Measurements from ENCODE around the gene RXFP4. TPM values are rescaled to one million over a fixed set of nuclear protein-coding genes. Genes with fewer than 3 reads are reported as not detected.

RXFP4 gene
- total RNA-seq, 1 donor from 2014 or later = not detected

- Mint-ChIP-seq H3K4me3 (peak overlapping the region; percentile 95), H3K27me3 (ENCODE audit: insufficient read depth, low read depth) (peaks cover 4% of the 10 kb centered on the region), H3K27ac (peak overlapping the region; percentile 81), H3K9me3 (no peaks in the 10 kb centered on the region), H3K4me1 (peaks cover 17% of the 10 kb centered on the region), H3K36me3 (peaks cover 17% of the 10 kb centered on the region)
- Histone ChIP-seq H3K36me3 (peaks cover 9% of the 10 kb centered on the region), H3F3A (ENCODE audit: low read depth) (peaks cover 51% of the 10 kb centered on the region), H3K4me3 (peak overlapping the region; percentile 87), H3K9me3 (ENCODE audit: low read depth) (no peaks in the 10 kb centered on the region), H3K27me3 (no peaks in the 10 kb centered on the region), H4K20me1 (ENCODE audit: low read depth) (no peaks in the 10 kb centered on the region), H3K4me2 (peak overlapping the region; percentile 84), H2AFZ (replicated peaks) (peak overlapping the region; percentile 66), H3K27ac (no peak overlapping the region), H3K79me2 (ENCODE audit: low read depth) (peaks cover 28% of the 10 kb centered on the region), H3K4me1 (no peaks in the 10 kb centered on the region), H3K9ac (peak overlapping the region; percentile 39)
- TF ChIP-seq EZH2 (IDR thresholded peaks at IDR 0.05) = no peak
- TF ChIP-seq EZH2phosphoT487 (IDR thresholded peaks at IDR 0.05) = no peak
- TF ChIP-seq, protein P1, sequence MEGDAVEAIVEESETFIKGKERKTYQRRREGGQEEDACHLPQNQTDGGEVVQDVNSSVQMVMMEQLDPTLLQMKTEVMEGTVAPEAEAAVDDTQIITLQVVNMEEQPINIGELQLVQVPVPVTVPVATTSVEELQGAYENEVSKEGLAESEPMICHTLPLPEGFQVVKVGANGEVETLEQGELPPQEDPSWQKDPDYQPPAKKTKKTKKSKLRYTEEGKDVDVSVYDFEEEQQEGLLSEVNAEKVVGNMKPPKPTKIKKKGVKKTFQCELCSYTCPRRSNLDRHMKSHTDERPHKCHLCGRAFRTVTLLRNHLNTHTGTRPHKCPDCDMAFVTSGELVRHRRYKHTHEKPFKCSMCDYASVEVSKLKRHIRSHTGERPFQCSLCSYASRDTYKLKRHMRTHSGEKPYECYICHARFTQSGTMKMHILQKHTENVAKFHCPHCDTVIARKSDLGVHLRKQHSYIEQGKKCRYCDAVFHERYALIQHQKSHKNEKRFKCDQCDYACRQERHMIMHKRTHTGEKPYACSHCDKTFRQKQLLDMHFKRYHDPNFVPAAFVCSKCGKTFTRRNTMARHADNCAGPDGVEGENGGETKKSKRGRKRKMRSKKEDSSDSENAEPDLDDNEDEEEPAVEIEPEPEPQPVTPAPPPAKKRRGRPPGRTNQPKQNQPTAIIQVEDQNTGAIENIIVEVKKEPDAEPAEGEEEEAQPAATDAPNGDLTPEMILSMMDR (IDR thresholded peaks at IDR 0.05) = peak; percentile 26
- DNase-seq (ENCODE audit: low spot score) = peak; percentile 49
Observed at GRCh38 chr1:155910621-155911121, 30.8 kb upstream of the RXFP4 start.

- no peaks in the 10 kb centered on the region for H3K9me3 Mint-ChIP-seq
- peak within 1 kb of the TSS; percentile 51 for H3K27ac ChIP-seq
- H3K27me3 ChIP-seq = no peaks in the 10 kb centered on the region
- no peaks in the 10 kb centered on the region for H3K4me1 ChIP-seq
- H3K9me3 ChIP-seq (ENCODE audit: low read depth) = no peaks in the 10 kb centered on the region
- H4K20me1 ChIP-seq (ENCODE audit: low read depth) = no peaks in the 10 kb centered on the region
- DNase-seq (ENCODE audit: low spot score) = peak; percentile 95
- peaks cover 10% of the 10 kb centered on the region for H3K36me3 ChIP-seq
- TF ChIP-seq EZH2 (IDR thresholded peaks at IDR 0.05) (no peak), EZH2phosphoT487 (IDR thresholded peaks at IDR 0.05) (no peak)
- TF ChIP-seq, protein P1 (IDR thresholded peaks at IDR 0.05) = peak; percentile 3
- H3K4me1 Mint-ChIP-seq = peaks cover 17% of the 10 kb centered on the region
- peak within 1 kb of the TSS; percentile 81 for H3K27ac Mint-ChIP-seq
- peak within 1 kb of the TSS; percentile 84 for H3K4me2 ChIP-seq
- peak within 1 kb of the TSS; percentile 66 for H2AFZ ChIP-seq (replicated peaks)
- peaks cover 4% of the 10 kb centered on the region for H3K27me3 Mint-ChIP-seq (ENCODE audit: insufficient read depth, low read depth)
- H3K4me3 Mint-ChIP-seq = peak within 1 kb of the TSS; percentile 95
- H3F3A ChIP-seq (ENCODE audit: low read depth) = peaks cover 59% of the 10 kb centered on the region
- H3K36me3 Mint-ChIP-seq = peaks cover 21% of the 10 kb centered on the region
- peak within 1 kb of the TSS; percentile 39 for H3K9ac ChIP-seq
- peak within 1 kb of the TSS; percentile 87 for H3K4me3 ChIP-seq
- peaks cover 28% of the 10 kb centered on the region for H3K79me2 ChIP-seq (ENCODE audit: low read depth)
Observed at GRCh38 chr1:155911156-155912055, 30.0 kb upstream of the RXFP4 start, which contains the start of gene RIT1. RIT1 (minus strand) TSS chr1:155911349; CDS start chr1:155910761, 588 bp downstream.

- Histone ChIP-seq H2AFZ (replicated peaks) (no peak overlapping the region), H3K4me1 (no peaks in the 10 kb centered on the region), H3F3A (ENCODE audit: low read depth) (peaks cover 66% of the 10 kb centered on the region), H3K27me3 (no peaks in the 10 kb centered on the region), H3K9ac (no peak overlapping the region), H3K4me2 (no peak overlapping the region), H3K9me3 (ENCODE audit: low read depth) (no peaks in the 10 kb centered on the region), H3K79me2 (ENCODE audit: low read depth) (peaks cover 28% of the 10 kb centered on the region), H3K27ac (peak overlapping the region; percentile 51), H3K36me3 (peaks cover 17% of the 10 kb centered on the region), H4K20me1 (ENCODE audit: low read depth) (no peaks in the 10 kb centered on the region), H3K4me3 (no peak overlapping the region)
- no peak for TF ChIP-seq EZH2phosphoT487 (IDR thresholded peaks at IDR 0.05)
- TF ChIP-seq, protein P1 (IDR thresholded peaks at IDR 0.05) = no peak
- DNase-seq (ENCODE audit: low spot score) = no peak
- H3K27me3 Mint-ChIP-seq (ENCODE audit: insufficient read depth, low read depth) = peaks cover 4% of the 10 kb centered on the region
- no peaks in the 10 kb centered on the region for H3K9me3 Mint-ChIP-seq
- peaks cover 17% of the 10 kb centered on the region for H3K4me1 Mint-ChIP-seq
- peak overlapping the region; percentile 95 for H3K4me3 Mint-ChIP-seq
- H3K36me3 Mint-ChIP-seq = peaks cover 28% of the 10 kb centered on the region
- H3K27ac Mint-ChIP-seq = peak overlapping the region; percentile 57
Observed at GRCh38 chr1:155912056-155912536, 29.3 kb upstream of the RXFP4 start.

All from neural progenitor cell (in vitro differentiated cells).